ACHN (cell line): Measurements from ENCODE around the gene PTPN4.
"Not testable (repeated sequence)": the region's sequence is repeated elsewhere in the genome, so short reads cannot be mapped to it uniquely, and the experiment has no call there.

Experiments
- DNase-seq: peaks from one replicate; pipeline ENCODE4 v3.0.0-alpha.2; 2015
- in situ Hi-C: cut with HindIII; loops from 2 replicates; pipeline ENCODE4 v1.10.0; 2017; ENCODE audit warnings: low sequenced_read_pairs, low pct_ligation_motif_present, low pct_unique_long_range_greater_than_20kb

Gene PTPN4

GRCh38 chr2:119960821-119961220 is 201.1 kb downstream of the PTPN4 start:
- in situ Hi-C loops = no loop called here
- DNase-seq = no peak

GRCh38 chr2:119981896-119982295 is 222.2 kb downstream of the PTPN4 start:
- DNase-seq = no peak
- in situ Hi-C loops = no loop called here

- no peak for DNase-seq
- in situ Hi-C loops = no loop called here
Observed at GRCh38 chr2:119982506-119982905, 222.8 kb downstream of the PTPN4 start.

- DNase-seq = no peak
- in situ Hi-C loops = no loop called here
Observed at GRCh38 chr2:119983108-119983507, 223.4 kb downstream of the PTPN4 start.

DNA sequence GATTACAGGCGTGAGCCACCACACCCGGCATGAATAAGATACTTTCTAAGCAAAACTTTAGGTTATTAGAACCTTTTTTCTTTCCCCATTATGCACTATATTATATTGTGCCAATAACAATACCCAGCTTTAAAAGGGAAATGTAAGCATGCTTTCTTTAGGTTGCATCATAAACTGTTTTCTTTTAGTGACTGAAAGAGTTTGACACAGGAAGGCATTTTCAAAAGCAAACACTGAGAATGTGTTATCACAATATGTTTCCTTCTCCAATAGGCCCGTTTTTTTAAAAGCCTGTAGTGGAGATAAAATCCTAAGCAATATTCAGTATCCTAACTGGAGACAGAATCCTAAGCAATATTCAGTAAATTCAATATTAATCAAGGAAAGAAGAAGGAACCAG is 236.4 kb downstream of the PTPN4 start:
- no peak for DNase-seq
- in situ Hi-C loops = no loop called here

DNA sequence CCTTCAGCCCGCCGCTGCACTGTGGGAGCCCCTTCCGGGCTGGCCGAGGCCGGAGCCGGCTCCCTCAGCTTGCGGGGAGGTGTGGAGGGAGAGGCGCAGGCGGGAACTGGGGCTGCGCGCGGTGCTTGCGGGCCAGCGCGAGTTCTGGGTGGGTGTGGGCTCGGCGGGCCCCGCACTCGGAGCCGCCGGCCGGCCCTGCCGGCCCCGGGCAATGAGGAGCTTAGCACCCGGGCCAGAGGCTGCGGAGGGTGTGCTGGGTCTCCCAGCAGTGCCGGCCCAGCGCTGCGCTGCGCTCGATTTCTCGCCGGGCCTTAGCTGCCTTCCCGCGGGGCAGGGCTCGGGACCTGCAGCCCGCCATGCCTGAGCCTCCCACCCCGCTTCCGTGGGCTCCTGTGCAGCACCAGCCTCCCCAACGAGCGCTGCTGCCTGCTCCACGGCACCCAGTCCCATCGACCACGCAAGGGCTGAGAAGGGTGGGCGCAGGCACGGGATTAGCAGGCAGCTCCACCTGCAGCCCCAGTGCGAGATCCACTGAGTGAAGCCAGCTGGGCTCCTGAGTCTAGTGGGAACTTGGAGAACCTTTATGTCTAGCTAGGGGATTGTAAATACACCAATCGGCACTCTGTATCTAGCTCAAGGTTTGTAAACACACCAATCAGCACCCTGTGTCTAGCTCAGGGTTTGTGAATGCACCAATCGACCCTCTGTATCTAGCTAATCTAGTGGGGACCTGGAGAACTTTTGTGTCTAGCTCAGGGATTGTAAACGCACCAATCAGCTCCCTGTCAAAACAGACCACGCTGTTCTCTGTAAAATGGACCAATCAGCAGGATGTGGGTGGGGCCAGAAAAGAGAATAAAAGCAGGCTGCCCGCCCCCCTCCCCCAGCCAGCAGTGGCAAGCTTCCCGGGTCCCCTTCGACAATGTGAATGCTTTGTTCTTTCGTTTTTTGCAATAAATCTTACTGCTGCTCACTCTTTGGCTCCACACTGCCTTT is 237.5 kb downstream of the PTPN4 start:
- in situ Hi-C loops, DNase-seq: not testable (repeated sequence)

GRCh38 chr2:120001471-120001870 is 241.7 kb downstream of the PTPN4 start:
- DNase-seq = no peak
- in situ Hi-C loops = no loop called here

DNA sequence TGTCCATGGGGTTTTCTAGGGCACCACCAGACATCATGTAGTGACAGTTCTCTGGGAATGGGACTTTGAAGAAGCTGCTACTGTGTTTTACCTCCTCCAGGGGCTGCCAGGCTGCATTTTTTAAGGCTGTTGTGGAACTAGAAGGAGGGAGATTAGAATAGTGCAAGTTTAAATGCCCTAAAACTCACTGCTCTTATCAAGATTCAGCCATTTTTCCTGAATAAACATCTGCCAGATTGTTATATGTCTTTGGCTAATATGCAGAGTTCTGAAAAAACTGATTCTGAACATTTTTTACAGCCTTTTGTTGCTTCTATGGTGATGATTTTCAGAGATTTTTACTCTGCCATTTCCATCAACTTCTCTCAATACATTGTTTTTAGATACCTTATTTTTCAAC is 244.5 kb downstream of the PTPN4 start:
- no peak for DNase-seq

GRCh38 chr2:120005834-120006521 is 246.3 kb downstream of the PTPN4 start:
- DNase-seq = no peak
- in situ Hi-C loops = no loop called here

More for the DNA sequence above, 244.5 kb downstream of the PTPN4 start:
- in situ Hi-C loops = no loop called here

DNA sequence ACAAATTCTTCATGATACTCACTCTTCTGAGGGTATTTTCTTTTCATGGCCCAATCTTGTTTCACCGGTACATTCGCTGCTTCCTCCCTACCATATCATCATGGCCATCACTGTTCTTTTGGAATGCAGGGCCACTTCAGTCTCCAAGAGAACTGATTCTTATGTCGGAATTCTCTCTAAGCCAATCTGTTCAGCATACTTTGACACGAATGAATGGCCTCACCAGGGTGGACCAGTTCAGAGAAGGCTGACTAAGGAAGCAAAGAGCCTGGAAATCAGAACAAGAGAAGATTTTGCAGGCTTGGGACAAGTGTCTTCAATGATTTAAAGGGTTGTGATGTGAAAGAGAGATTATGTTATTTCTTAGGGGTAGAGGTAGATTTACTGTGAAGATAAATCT is 248.1 kb downstream of the PTPN4 start:
- DNase-seq = no peak
- in situ Hi-C loops = no loop called here

DNA sequence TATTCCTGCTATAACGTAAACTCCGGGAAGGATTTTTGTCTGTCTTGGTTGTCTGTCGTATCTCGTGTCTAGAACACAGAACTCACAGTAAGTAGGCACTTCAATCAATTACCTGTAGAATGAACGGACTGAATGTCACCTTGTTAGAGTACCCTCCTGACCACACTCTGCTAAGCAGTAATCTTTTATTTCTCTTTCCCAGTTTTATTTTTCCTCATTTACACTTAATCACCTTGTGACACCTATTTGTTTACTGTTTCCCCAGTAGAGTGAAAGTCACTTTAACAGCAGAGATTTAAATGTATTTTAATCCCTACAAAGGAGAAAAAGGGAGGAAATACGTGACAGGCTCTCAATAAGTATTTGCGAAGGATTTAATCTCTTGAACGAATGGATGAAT is 252.6 kb downstream of the PTPN4 start:
- in situ Hi-C loops = no loop called here
- DNase-seq = no peak

DNA sequence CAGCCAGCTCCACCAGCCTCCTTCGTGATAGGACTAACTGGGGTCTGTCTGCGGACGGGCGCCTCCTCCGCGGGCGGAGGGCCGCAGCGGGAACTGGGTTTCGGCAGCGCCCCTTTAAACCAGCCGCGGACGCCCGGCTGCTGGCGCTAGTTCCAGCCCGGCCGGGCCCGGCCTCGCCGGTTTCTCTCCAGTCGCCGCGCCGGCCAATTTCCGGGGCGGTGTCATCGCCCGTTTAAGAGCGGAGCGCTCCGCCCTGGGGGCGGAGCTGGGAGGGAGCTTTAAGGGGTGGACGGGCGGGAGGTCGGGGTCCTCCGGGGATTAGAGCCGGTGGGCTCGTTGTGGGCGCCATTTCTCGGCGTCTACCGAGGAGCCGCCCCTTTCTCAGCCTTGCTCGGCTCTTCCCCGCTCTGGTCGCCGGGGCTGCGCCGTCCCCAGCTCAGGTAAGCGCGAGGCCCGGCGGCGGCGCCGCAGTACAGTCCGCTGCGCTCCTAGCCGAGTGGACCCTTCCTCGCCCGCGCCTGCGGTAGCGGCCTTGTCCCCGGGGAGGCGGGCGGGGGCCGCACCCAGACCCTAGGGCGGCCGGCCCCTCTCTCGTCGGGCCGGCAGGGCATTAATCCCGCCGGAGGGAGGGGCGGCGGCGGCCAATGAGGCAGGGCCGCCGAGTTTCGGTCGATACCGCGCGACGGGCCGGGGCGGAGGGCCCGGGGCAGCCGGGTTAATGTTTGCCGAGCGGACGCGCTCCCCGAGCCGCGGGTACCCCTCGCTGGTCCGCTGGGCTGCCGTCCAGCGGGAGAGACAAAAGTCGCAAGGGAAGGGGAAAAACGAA is 253.3 kb downstream of the PTPN4 start, which contains the start of gene EPB41L5:
Gene EPB41L5 (plus strand): TSS at position 307 of the 826 bp plus-strand sequence. CDS start 6,008 bp downstream, outside the sequence.
- in situ Hi-C loops = no loop called here
- DNase-seq = peak; percentile 95

- in situ Hi-C loops = no loop called here
- no peak for DNase-seq
Observed at GRCh38 chr2:120013597-120014223, 254.0 kb downstream of the PTPN4 start.

DNA sequence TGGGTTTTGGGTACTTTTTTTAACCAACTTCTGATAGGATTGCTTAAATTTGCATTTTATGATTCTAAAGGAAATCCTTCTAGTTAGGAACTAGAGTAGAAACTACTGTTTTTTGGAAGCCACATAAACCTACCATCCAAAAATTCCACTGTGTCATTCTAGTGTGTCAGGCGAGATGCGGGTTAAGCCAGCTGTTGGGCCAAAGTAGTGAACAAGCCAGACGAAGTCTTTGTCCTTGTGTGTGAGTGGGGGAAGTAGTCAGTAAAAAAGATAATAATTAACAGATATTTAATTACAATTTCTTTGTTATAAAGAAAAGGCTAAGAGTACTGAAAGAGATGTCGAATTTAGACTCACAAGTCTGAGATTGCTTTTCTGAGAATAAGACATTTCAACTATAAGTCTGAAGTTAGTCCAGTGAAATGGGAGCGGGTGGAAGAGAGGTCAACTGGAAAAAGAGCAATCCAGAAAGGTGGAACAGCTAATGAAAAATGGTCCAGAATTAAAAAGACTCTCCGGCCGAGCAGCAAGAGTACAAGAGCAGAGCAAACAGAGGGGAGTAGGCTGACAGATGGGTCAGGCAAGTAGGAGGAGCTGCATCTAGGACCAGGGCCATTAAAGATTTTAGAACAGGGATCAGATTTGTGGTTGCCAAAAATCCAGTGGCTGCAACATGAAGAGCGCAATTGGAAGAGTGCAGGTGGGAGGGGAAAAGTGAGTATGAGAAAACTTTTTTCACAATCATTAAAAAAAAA is 254.7 kb downstream of the PTPN4 start:
- no peak for DNase-seq
- in situ Hi-C loops = no loop called here

DNA sequence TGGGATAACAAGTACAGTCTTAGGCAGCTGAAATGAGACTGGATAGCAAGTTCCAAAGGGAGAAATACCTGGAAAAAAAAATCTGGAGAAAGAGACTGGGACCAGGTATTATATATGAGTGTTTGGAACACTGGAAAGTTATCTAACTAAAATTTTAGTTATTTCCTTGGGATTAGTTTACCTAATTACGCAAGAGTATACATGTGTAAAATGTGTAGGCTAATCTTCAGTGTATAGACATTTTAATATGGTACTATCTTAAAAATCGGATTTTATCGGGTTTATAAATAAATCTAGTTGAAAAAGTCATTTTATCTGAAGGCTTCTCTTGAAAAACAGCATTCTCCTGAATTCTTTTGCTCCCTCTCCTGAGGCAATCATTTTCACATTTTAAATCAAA is 257.1 kb downstream of the PTPN4 start:
- in situ Hi-C loops = no loop called here
- DNase-seq = no peak

GRCh38 chr2:120017201-120017600 is 257.5 kb downstream of the PTPN4 start:
- in situ Hi-C loops = no loop called here
- DNase-seq = no peak

GRCh38 chr2:120018549-120018948 is 258.8 kb downstream of the PTPN4 start:
- in situ Hi-C loops = no loop called here
- no peak for DNase-seq

DNA sequence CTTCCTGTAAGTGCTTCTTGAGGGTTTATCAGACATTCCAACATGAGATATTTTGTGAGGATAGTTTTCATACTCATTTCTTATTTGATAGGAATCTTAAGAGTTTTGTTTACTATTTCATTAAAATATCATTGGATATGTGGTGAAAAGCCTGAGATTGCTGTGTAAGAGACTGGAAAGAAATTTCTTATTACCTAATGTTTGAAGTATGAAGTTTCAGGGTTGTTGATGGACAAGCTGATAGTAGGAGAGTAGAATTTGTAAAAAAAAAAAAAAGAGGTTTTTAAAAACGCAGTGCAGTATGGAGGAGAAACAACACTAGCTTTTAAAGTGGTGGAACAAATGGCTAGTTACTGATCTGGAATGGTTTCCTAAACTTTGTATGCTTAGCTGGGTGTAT is 260.8 kb downstream of the PTPN4 start:
- no peak for DNase-seq
- in situ Hi-C loops = no loop called here
